ENCODE measurements around the gene TPT1.

The TPT1 gene

GRCh38 chr13:45337395-45337794, 3.6 kb downstream of the TPT1 start:
- ChIA-PET POLR2A (interaction anchor here (2.0 kb wide), 1 partner anchor 9 kb away, joined by 7 read pairs; no protein-coding TSS in a partner anchor), CTCF (interaction anchor here (1.1 to 1.7 kb wide), 3 partner anchors 12 to 290 kb away, joined by 3 read pairs; no protein-coding TSS in a partner anchor)
- no peak for DNase-seq (ENCODE audit: low read depth, low spot score)
- TF ChIP-seq CTCF (IDR thresholded peaks at IDR 0.05; ENCODE audit: insufficient read depth, low read length, missing control alignments): no peak
- H3K4me3 ChIP-seq (ENCODE audit: low read depth, low read length): no peak overlapping the region

GRCh38 chr13:45336025-45336800, 4.8 kb downstream of the TPT1 start:
- no peak for TF ChIP-seq CTCF (IDR thresholded peaks at IDR 0.05; ENCODE audit: insufficient read depth, low read length, missing control alignments)
- DNase-seq (ENCODE audit: low read depth, low spot score): no peak
- H3K4me3 ChIP-seq (ENCODE audit: low read depth, low read length): no peak overlapping the region
- CTCF ChIA-PET: interaction anchor here (1.7 to 2.7 kb wide), 2 partner anchors 27 to 289 kb away, joined by 3 to 6 read pairs; no protein-coding TSS in a partner anchor
- POLR2A ChIA-PET: no interaction called here

DNA sequence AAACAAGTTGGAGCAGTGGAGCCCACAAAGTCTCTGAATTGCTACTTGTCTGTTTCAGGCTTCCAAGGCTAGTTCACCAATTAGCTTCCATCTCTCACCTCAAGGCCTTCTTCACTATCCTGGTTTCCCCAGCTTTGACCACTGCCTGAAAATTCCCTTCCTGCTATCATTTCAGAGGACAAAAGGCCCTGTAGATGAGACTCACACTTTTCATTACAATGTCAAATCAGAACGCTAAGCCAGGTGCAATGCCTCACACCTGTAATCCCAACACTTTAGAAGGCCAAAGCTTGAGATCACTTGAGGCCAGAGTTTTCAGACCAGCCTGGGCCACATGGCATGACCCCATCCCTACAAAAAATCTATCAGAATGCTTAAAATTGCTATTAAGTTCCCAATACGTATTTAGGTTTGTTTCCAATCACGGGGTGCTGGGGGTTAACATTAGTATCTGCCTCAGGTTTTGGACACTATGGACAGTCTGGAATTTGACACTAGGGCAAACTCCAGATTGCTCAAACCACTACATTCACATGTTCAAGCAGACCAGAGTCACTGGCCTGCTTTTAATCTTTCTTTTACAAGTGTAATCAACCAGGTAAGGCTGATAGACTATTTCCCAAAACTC, 5.5 kb downstream of the TPT1 start:
- ChIA-PET CTCF (interaction anchor here (1.1 to 2.7 kb wide), 2 partner anchors 26 to 362 kb away, joined by 3 to 6 read pairs; no protein-coding TSS in a partner anchor), POLR2A (no interaction called here)
- no peak overlapping the region for H3K4me3 ChIP-seq (ENCODE audit: low read depth, low read length)
- DNase-seq (ENCODE audit: low read depth, low spot score): no peak
- no peak for TF ChIP-seq CTCF (IDR thresholded peaks at IDR 0.05; ENCODE audit: insufficient read depth, low read length, missing control alignments)

- no peak for DNase-seq (ENCODE audit: low read depth, low spot score)
- CTCF ChIA-PET: interaction anchor here (0.7 to 2.7 kb wide), 3 partner anchors 25 to 361 kb away, joined by 3 to 6 read pairs (median 3); no protein-coding TSS in a partner anchor
- no peak overlapping the region for H3K4me3 ChIP-seq (ENCODE audit: low read depth, low read length)
- POLR2A ChIA-PET: no interaction called here
- no peak for TF ChIP-seq CTCF (IDR thresholded peaks at IDR 0.05; ENCODE audit: insufficient read depth, low read length, missing control alignments)
Measured at GRCh38 chr13:45333977-45334922, 6.7 kb downstream of the TPT1 start.

GRCh38 chr13:45333251-45333976, 7.6 kb downstream of the TPT1 start:
- TF ChIP-seq CTCF (IDR thresholded peaks at IDR 0.05; ENCODE audit: insufficient read depth, low read length, missing control alignments): no peak
- H3K4me3 ChIP-seq (ENCODE audit: low read depth, low read length): no peak overlapping the region
- no peak for DNase-seq (ENCODE audit: low read depth, low spot score)
- CTCF ChIA-PET: interaction anchor here (0.7 kb wide), 1 partner anchor 285 kb away, joined by 3 read pairs; no protein-coding TSS in a partner anchor
- POLR2A ChIA-PET: interaction anchor here (0.6 to 1.9 kb wide), 2 partner anchors 7 to 301 kb away, joined by 3 to 19 read pairs; partner anchors contain the start of gene TPT1
